Astrocyte (in vitro differentiated cells and primary cell): ENCODE results near the gene SORL1.

Experiments
- CTCF ChIP-seq: IDR thresholded peaks from 2 replicates; pipeline ENCODE4 v1.5.1; 2011; ENCODE audit warnings: low read depth, mild to moderate bottlenecking, inconsistent platforms, low read length, moderate library complexity; ENCODE audit not compliant: insufficient read depth
- EZH2 ChIP-seq: IDR thresholded peaks from 2 replicates; pipeline ENCODE4 v1.6.1; 2012; ENCODE audit warnings: mild to moderate bottlenecking, low read length, inconsistent platforms; ENCODE audit not compliant: insufficient read depth

- TF ChIP-seq CTCF (no peak), EZH2 (no peak)
These were observed 12.3 kb downstream of the SORL1 start for GRCh38 chr11:121464352-121464946.
